AG04450 (cell line): ENCODE data around the gene VRTN. TPM values are rescaled to one million over a fixed set of nuclear protein-coding genes. Genes with fewer than 3 reads are reported as not detected.

Experiments used
- CTCF ChIA-PET: fragments of 300-600, 350-600 bp; formaldehyde crosslinking; extraction: SDS; loops from one replicate; lab custom pipeline; 2022; ENCODE audit warnings: antibody characterized with exemption, inconsistent platforms; lab: Charles Lee
- POLR2A ChIA-PET: fragments of 350-600 bp; formaldehyde crosslinking; extraction: SDS; loops from one replicate; lab custom pipeline; 2021; ENCODE audit warnings: antibody characterized with exemption, inconsistent platforms; lab: Yijun Ruan, JAX
- DNase-seq: peaks from one replicate; pipeline ENCODE4 v3.0.0-alpha.2; 2011; ENCODE audit warnings: low read depth, low spot score
- H3K27ac ChIP-seq: one replicate; pipeline ENCODE4 v1.5.1; 2012; ENCODE audit warnings: low read depth, low read length, control low read depth
- H3K27me3 ChIP-seq: one replicate; pipeline ENCODE4 v1.6.0; 2012; ENCODE audit warnings: low read length; ENCODE audit not compliant: control insufficient read depth, insufficient read depth
- H3K4me3 ChIP-seq: 2 replicates; pipeline ENCODE4 v1.5.1; 2011; ENCODE audit warnings: mild to moderate bottlenecking, low read depth, low read length, control low read depth
- H3K9me3 ChIP-seq: 2 replicates; pipeline ENCODE4 v1.5.1; 2012; ENCODE audit warnings: low read length; ENCODE audit not compliant: control insufficient read depth, insufficient read depth
- polyA plus RNA-seq: library from polyadenylated mRNA; depleted of rRNA; stranded (reverse); fragments of >200 nt; gene quantifications from 2 replicates; pipeline ENCODE4 v1.2.3, GENCODE V29; 2011
- TF ChIP-seq, protein P1 (sequence below): IDR thresholded peaks from 2 replicates; pipeline ENCODE4 v1.5.1; 2011; ENCODE audit warnings: low read depth, low read length, control low read depth, inconsistent platforms

Gene VRTN
- polyA plus RNA-seq, 1 experiment = not detected

DNA sequence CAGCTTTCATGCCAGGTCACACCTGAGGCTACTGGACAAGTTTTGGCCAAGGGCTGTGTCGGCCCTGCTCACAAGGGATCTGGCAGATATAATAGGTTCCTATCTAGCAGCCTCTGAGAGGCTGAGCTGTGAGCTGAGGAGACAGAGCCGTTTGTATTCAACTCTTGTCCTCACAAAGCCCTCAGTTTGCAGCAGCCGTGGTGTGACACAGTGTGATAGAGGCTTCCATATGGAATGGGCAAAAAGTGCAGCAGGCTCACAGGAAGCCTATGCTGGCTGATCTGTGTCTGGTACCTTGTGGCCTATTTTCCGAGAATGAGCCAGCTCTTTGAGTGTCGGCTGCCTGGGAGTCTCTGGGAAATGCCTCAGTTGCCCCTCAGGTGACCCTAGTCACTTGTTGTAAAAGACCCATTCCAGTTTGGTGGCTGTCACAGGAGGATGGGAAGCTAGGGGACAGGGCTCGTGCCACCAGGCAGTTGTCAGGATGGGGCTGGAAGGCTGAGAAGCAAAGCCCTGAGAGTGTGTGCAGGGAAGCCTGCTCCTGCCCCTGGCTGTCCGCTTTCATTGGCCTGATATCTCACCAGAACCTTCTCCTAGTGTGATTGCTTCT, 16.1 kb downstream of the VRTN start:
- Histone ChIP-seq H3K27ac (no peak overlapping the region), H3K4me3 (no peak overlapping the region), H3K9me3 (no peaks in the 10 kb centered on the region), H3K27me3 (peaks cover 27% of the 10 kb centered on the region)
- TF ChIP-seq, protein P1, sequence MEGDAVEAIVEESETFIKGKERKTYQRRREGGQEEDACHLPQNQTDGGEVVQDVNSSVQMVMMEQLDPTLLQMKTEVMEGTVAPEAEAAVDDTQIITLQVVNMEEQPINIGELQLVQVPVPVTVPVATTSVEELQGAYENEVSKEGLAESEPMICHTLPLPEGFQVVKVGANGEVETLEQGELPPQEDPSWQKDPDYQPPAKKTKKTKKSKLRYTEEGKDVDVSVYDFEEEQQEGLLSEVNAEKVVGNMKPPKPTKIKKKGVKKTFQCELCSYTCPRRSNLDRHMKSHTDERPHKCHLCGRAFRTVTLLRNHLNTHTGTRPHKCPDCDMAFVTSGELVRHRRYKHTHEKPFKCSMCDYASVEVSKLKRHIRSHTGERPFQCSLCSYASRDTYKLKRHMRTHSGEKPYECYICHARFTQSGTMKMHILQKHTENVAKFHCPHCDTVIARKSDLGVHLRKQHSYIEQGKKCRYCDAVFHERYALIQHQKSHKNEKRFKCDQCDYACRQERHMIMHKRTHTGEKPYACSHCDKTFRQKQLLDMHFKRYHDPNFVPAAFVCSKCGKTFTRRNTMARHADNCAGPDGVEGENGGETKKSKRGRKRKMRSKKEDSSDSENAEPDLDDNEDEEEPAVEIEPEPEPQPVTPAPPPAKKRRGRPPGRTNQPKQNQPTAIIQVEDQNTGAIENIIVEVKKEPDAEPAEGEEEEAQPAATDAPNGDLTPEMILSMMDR = no peak
- POLR2A ChIA-PET = no interaction called here
- no peak for DNase-seq
- CTCF ChIA-PET = interaction anchor here (1.8 to 3.1 kb wide), 2 partner anchors 114 to 398 kb away, joined by 6 to 42 read pairs; no protein-coding TSS in a partner anchor

DNA sequence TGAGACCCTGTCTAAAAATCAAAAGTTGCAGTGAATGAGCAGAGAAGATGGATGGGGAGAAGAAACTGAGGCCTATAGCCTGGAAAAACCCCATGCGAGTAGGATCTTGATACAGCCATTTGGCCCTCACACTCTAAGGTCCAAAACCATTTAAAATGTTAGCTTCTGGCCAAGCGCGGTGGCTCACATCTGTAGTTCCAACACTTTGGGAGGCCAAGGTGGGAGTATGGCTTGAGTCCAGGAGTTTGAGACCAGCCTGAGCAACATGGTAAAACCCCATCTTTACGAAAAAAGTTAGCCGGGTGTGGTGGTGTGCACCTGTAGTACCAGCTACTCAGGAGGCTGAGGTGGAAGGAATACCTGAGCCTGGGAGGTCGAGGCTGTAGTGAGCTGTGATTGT, 19.8 kb downstream of the VRTN start:
- H3K4me3 ChIP-seq = no peak overlapping the region
- no peak for DNase-seq
- peaks cover 15% of the 10 kb centered on the region for H3K27me3 ChIP-seq
- TF ChIP-seq, protein P1 = no peak
- POLR2A ChIA-PET = no interaction called here
- CTCF ChIA-PET = no interaction called here
- H3K9me3 ChIP-seq = no peaks in the 10 kb centered on the region
- H3K27ac ChIP-seq = no peak overlapping the region

DNA sequence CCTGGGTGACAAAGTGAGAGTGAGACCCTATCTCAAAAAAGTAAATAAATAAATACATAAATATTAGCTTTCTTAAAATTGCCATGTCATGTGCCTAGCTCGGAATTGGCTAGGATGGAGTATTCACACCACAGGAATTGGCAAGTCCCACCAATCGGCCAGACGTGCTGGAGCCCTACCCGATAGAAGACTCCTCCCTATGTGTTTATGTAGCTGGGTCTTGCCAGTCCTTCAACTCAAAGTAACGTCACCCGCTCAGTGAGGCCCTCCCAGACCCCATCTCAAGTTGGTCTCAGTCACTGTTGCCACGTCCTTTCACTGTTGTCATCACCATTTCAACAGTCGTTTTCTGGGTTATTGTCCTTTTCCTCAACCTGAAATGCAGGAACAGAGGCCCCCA, 20.2 kb downstream of the VRTN start:
- H3K27ac ChIP-seq = no peak overlapping the region
- peaks cover 15% of the 10 kb centered on the region for H3K27me3 ChIP-seq
- no peaks in the 10 kb centered on the region for H3K9me3 ChIP-seq
- ChIA-PET CTCF (no interaction called here), POLR2A (no interaction called here)
- no peak overlapping the region for H3K4me3 ChIP-seq
- TF ChIP-seq, protein P1 = no peak
- DNase-seq = no peak

DNA sequence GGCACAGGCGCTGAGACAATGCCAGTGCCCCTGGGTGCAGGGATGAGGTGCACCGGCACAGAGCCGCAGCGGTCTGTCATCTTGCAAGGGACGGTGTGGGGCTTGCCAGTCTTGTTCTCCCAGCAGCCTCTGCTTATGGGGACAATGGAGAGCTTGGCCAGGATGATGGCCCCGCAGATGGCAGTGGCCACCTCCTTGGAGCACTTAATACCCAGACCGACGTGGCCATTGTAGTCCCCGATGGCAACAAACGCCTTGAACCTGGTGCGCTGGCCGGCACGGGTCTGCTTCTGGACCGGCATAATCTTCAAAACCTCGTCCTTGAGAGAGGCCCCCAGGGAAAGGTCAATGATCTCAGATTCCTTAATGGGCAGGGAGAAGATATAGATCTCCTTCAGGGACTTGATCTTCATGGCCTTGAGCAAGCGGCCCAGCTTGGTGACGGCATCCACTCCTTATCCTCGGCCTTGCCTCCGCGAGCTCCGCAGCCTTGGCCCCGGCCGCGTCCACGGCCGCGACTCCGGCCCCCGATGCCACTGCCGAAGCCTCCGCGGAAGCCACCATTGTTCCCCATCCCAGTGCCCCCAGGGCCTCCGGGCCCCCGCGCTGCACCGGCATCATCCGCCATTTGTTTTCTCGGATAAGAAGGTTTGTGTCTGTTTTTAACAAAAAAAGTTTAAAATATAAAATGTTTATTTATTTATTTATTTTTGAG, 29.9 kb downstream of the VRTN start:
- POLR2A ChIA-PET = no interaction called here
- CTCF ChIA-PET = no interaction called here

More for the DNA sequence above, 29.9 kb downstream of the VRTN start:
- Histone ChIP-seq H3K4me3 (no peak overlapping the region), H3K27ac (no peak overlapping the region), H3K27me3 (peaks cover 13% of the 10 kb centered on the region), H3K9me3 (no peaks in the 10 kb centered on the region; the same call in 1 of the 2 replicates)
- TF ChIP-seq, protein P1 = no peak
- no peak for DNase-seq
